Activated CD4-positive, alpha-beta T cell treated with anti-CD3 and anti-CD28 coated beads, Interleukin-2, amount 10 ng/mL, durations not matched to agents 7 days and 5 days (primary cell): Measurements from ENCODE around the gene CIITA. TPM values are rescaled to one million over a fixed set of nuclear protein-coding genes. Genes with fewer than 3 reads are reported as not detected.

ENCODE experiments used
- CTCF ChIA-PET: fragments of 350-600 bp; sonication (Branson Sonifier 250); formaldehyde crosslinking; loops from one replicate; lab custom pipeline; 2021; ENCODE audit warnings: antibody characterized with exemption; lab: Charles Lee
- POLR2A ChIA-PET: fragments of 350-600 bp; sonication (Branson Sonifier 250); formaldehyde crosslinking; loops from one replicate; lab custom pipeline; 2021; ENCODE audit warnings: antibody characterized with exemption; lab: Charles Lee
- DNase-seq: peaks from one replicate; pipeline ENCODE4 v3.0.0-alpha.2; 2020
- H3K27ac Mint-ChIP-seq: one replicate; pipeline ENCODE4 v1.8.0; 2021; ENCODE audit warnings: mild to moderate bottlenecking, moderate library complexity, mixed read lengths
- H3K27me3 Mint-ChIP-seq: one replicate; pipeline ENCODE4 v1.8.0; 2021; ENCODE audit warnings: mixed read lengths
- H3K36me3 Mint-ChIP-seq: one replicate; pipeline ENCODE4 v1.8.0; 2021; ENCODE audit warnings: low read depth, mixed read lengths
- H3K4me1 Mint-ChIP-seq: one replicate; pipeline ENCODE4 v1.8.0; 2021; ENCODE audit warnings: mixed read lengths
- H3K4me3 Mint-ChIP-seq: one replicate; pipeline ENCODE4 v1.8.0; 2021; ENCODE audit warnings: mild to moderate bottlenecking, moderate library complexity, mixed read lengths
- H3K9me3 Mint-ChIP-seq: one replicate; pipeline ENCODE4 v1.8.0; 2021; ENCODE audit warnings: mixed read lengths
- total RNA-seq, 2 experiments: library from RNA; stranded (reverse); gene quantifications; one replicate each; pipeline ENCODE4 v1.2.3, GENCODE V29; 2021

Gene CIITA
- total RNA-seq, 2 experiments from 2014 or later: 21.5 to 24.6 TPM

GRCh38 chr16:10895053-10895946 is 18.3 kb downstream of the CIITA start:
- peak; percentile 58 for DNase-seq
- CTCF ChIA-PET: interaction anchor here (0.9 to 1.2 kb wide), 4 partner anchors 8 to 24 kb away, joined by 3 read pairs; no protein-coding TSS in a partner anchor
- Mint-ChIP-seq H3K36me3 (peaks cover 28% of the 10 kb centered on the region), H3K27me3 (no peaks in the 10 kb centered on the region), H3K4me1 (peaks cover 4% of the 10 kb centered on the region), H3K27ac (no peak overlapping the region), H3K9me3 (no peaks in the 10 kb centered on the region), H3K4me3 (no peak overlapping the region)
- POLR2A ChIA-PET: no interaction called here

GRCh38 chr16:10896165-10896564 is 19.2 kb downstream of the CIITA start:
- H3K4me1 Mint-ChIP-seq: peaks cover 4% of the 10 kb centered on the region
- ChIA-PET POLR2A (no interaction called here), CTCF (interaction anchor here (0.6 to 1.2 kb wide), 3 partner anchors 13 to 160 kb away, joined by 3 read pairs; no protein-coding TSS in a partner anchor)
- no peaks in the 10 kb centered on the region for H3K9me3 Mint-ChIP-seq
- H3K36me3 Mint-ChIP-seq: peaks cover 34% of the 10 kb centered on the region
- no peak overlapping the region for H3K4me3 Mint-ChIP-seq
- no peak overlapping the region for H3K27ac Mint-ChIP-seq
- no peaks in the 10 kb centered on the region for H3K27me3 Mint-ChIP-seq
- no peak for DNase-seq

GRCh38 chr16:10896723-10897122 is 19.7 kb downstream of the CIITA start:
- no peak overlapping the region for H3K27ac Mint-ChIP-seq
- CTCF ChIA-PET: interaction anchor here (1.2 to 1.8 kb wide), 2 partner anchors 10 to 22 kb away, joined by 3 to 4 read pairs; no protein-coding TSS in a partner anchor
- no peak overlapping the region for H3K4me3 Mint-ChIP-seq
- H3K27me3 Mint-ChIP-seq: no peaks in the 10 kb centered on the region
- peaks cover 3% of the 10 kb centered on the region for H3K4me1 Mint-ChIP-seq
- no peak for DNase-seq
- POLR2A ChIA-PET: no interaction called here
- no peaks in the 10 kb centered on the region for H3K9me3 Mint-ChIP-seq
- peaks cover 38% of the 10 kb centered on the region for H3K36me3 Mint-ChIP-seq

- POLR2A ChIA-PET: interaction anchor here (0.5 kb wide), 1 partner anchor 9 kb away, joined by 3 read pairs; no protein-coding TSS in a partner anchor
- no peaks in the 10 kb centered on the region for H3K9me3 Mint-ChIP-seq
- no peaks in the 10 kb centered on the region for H3K27me3 Mint-ChIP-seq
- no peak overlapping the region for H3K4me3 Mint-ChIP-seq
- DNase-seq: no peak
- H3K36me3 Mint-ChIP-seq: peaks cover 40% of the 10 kb centered on the region
- H3K4me1 Mint-ChIP-seq: peaks cover 1% of the 10 kb centered on the region
- CTCF ChIA-PET: interaction anchor here (1.8 kb wide), 1 partner anchor 10 kb away, joined by 4 read pairs; no protein-coding TSS in a partner anchor
- H3K27ac Mint-ChIP-seq: no peak overlapping the region
Measured at GRCh38 chr16:10897134-10897533, 20.1 kb downstream of the CIITA start.

GRCh38 chr16:10902999-10903398 is 26.0 kb downstream of the CIITA start:
- CTCF ChIA-PET: interaction anchor here (2.0 kb wide), 1 partner anchor 15 kb away, joined by 8 read pairs; no protein-coding TSS in a partner anchor

GRCh38 chr16:10906482-10906881 is 29.5 kb downstream of the CIITA start:
- Mint-ChIP-seq H3K27me3 (no peaks in the 10 kb centered on the region), H3K4me1 (no peaks in the 10 kb centered on the region), H3K36me3 (peaks cover 43% of the 10 kb centered on the region), H3K27ac (no peak overlapping the region), H3K9me3 (peaks cover 5% of the 10 kb centered on the region), H3K4me3 (no peak overlapping the region)
- POLR2A ChIA-PET: no interaction called here
- DNase-seq: no peak
- CTCF ChIA-PET: interaction anchor here (1.6 to 2.2 kb wide), 2 partner anchors 12 to 29 kb away, joined by 3 to 9 read pairs; partner anchors contain the start of gene CIITA

More at GRCh38 chr16:10902999-10903398, 26.0 kb downstream of the CIITA start:
- peaks cover 62% of the 10 kb centered on the region for H3K36me3 Mint-ChIP-seq
- no peak overlapping the region for H3K27ac Mint-ChIP-seq
- no peaks in the 10 kb centered on the region for H3K27me3 Mint-ChIP-seq
- no peaks in the 10 kb centered on the region for H3K4me1 Mint-ChIP-seq
- POLR2A ChIA-PET: interaction anchor here (0.6 kb wide), 1 partner anchor 62 kb away, joined by 4 read pairs; no protein-coding TSS in a partner anchor
- no peak for DNase-seq
- H3K4me3 Mint-ChIP-seq: no peak overlapping the region
- H3K9me3 Mint-ChIP-seq: peaks cover 5% of the 10 kb centered on the region

- POLR2A ChIA-PET: no interaction called here
- H3K36me3 Mint-ChIP-seq: peaks cover 39% of the 10 kb centered on the region
- CTCF ChIA-PET: interaction anchor here (1.2 to 2.2 kb wide), 3 partner anchors 11 to 46 kb away, joined by 3 to 9 read pairs (median 3); partner anchors contain the start of gene CIITA
Measured at GRCh38 chr16:10906914-10907756, 30.1 kb downstream of the CIITA start.

GRCh38 chr16:10907757-10908045 is 30.7 kb downstream of the CIITA start:
- H3K4me1 Mint-ChIP-seq: no peaks in the 10 kb centered on the region
- H3K9me3 Mint-ChIP-seq: peaks cover 3% of the 10 kb centered on the region
- peaks cover 33% of the 10 kb centered on the region for H3K36me3 Mint-ChIP-seq
- CTCF ChIA-PET: interaction anchor here (1.2 to 2.2 kb wide), 2 partner anchors 11 to 46 kb away, joined by 3 to 9 read pairs; no protein-coding TSS in a partner anchor
- DNase-seq: no peak
- no peaks in the 10 kb centered on the region for H3K27me3 Mint-ChIP-seq
- POLR2A ChIA-PET: no interaction called here
- no peak overlapping the region for H3K4me3 Mint-ChIP-seq
- no peak overlapping the region for H3K27ac Mint-ChIP-seq

More at GRCh38 chr16:10906914-10907756, 30.1 kb downstream of the CIITA start:
- H3K27ac Mint-ChIP-seq: no peak overlapping the region
- H3K9me3 Mint-ChIP-seq: peaks cover 5% of the 10 kb centered on the region
- H3K27me3 Mint-ChIP-seq: no peaks in the 10 kb centered on the region
- no peak for DNase-seq
- H3K4me1 Mint-ChIP-seq: no peaks in the 10 kb centered on the region
- no peak overlapping the region for H3K4me3 Mint-ChIP-seq

GRCh38 chr16:10911267-10911666 is 34.3 kb downstream of the CIITA start:
- DNase-seq: no peak
- CTCF ChIA-PET: interaction anchor here (0.6 to 1.7 kb wide), 3 partner anchors 7 to 396 kb away, joined by 3 to 6 read pairs (median 3); no protein-coding TSS in a partner anchor
- POLR2A ChIA-PET: no interaction called here
- H3K36me3 Mint-ChIP-seq: peaks cover 9% of the 10 kb centered on the region
- H3K4me1 Mint-ChIP-seq: peaks cover 2% of the 10 kb centered on the region
- H3K4me3 Mint-ChIP-seq: no peak overlapping the region
- H3K27ac Mint-ChIP-seq: no peak overlapping the region
- no peaks in the 10 kb centered on the region for H3K27me3 Mint-ChIP-seq
- no peaks in the 10 kb centered on the region for H3K9me3 Mint-ChIP-seq

GRCh38 chr16:10916534-10916933 is 39.5 kb downstream of the CIITA start:
- no peak overlapping the region for H3K27ac Mint-ChIP-seq
- no peaks in the 10 kb centered on the region for H3K27me3 Mint-ChIP-seq
- no peak overlapping the region for H3K4me3 Mint-ChIP-seq
- no peak for DNase-seq
- ChIA-PET CTCF (interaction anchor here (0.6 to 1.4 kb wide), 3 partner anchors 57 to 179 kb away, joined by 3 read pairs; no protein-coding TSS in a partner anchor), POLR2A (no interaction called here)
- H3K9me3 Mint-ChIP-seq: no peaks in the 10 kb centered on the region
- H3K36me3 Mint-ChIP-seq: peaks cover 10% of the 10 kb centered on the region
- peaks cover 7% of the 10 kb centered on the region for H3K4me1 Mint-ChIP-seq

- peaks cover 7% of the 10 kb centered on the region for H3K4me1 Mint-ChIP-seq
- peaks cover 10% of the 10 kb centered on the region for H3K36me3 Mint-ChIP-seq
- no peaks in the 10 kb centered on the region for H3K27me3 Mint-ChIP-seq
- no peak overlapping the region for H3K4me3 Mint-ChIP-seq
- ChIA-PET POLR2A (no interaction called here), CTCF (interaction anchor here (0.7 to 2.3 kb wide), 21 partner anchors 8 to 404 kb away, joined by 3 to 12 read pairs (median 5); partner anchors contain the start of genes CIITA, DEXI and NUBP1)
- H3K27ac Mint-ChIP-seq: no peak overlapping the region
- DNase-seq: peak; percentile 86
- no peaks in the 10 kb centered on the region for H3K9me3 Mint-ChIP-seq
Measured at GRCh38 chr16:10918294-10919002, 41.4 kb downstream of the CIITA start.
